Raji (cell line): ENCODE results near the gene MORN5.

Source experiments
- POLR2A ChIP-seq: IDR thresholded peaks from 2 replicates; pipeline ENCODE4 v1.6.1; 2011; ENCODE audit warnings: low read depth, low read length, control low read depth; ENCODE audit not compliant: insufficient read depth

Gene MORN5

DNA sequence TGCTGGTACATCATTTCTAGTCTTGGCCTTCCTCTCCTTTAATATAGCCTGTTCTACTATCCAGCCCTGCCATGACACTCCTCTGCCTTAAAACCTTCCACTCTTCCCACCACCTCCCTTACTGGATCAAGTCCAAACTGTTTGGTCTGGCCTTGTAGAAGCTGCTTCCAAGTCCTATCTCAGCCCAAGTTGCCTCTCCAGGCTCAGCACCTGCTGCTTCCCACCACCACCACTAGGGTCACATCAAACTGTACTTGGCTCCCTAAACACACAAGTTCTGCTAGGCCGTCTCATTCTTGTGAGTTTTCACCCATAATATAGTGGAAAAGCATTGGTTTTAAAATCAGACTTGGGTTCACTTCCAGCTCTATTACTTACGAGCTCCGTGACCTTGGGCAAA lies 1.5 kb upstream of the MORN5 start:
- TF ChIP-seq POLR2A: no peak

DNA sequence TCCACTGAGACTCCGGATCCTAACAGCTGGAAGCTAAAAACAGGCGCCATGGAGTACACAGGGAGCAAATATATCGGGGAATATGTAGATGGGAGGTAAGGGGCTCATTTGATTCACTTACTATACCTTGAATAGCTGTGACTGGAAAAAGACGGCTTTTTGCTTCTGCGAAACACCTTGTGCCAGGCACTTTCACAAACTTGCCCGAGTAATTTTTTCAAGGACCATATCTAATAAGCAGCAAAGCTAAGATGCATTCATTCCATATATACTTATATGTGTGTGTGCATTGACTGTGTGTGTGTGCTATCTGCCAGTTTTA lies 178 bp downstream of the MORN5 start:
- no peak for TF ChIP-seq POLR2A

DNA sequence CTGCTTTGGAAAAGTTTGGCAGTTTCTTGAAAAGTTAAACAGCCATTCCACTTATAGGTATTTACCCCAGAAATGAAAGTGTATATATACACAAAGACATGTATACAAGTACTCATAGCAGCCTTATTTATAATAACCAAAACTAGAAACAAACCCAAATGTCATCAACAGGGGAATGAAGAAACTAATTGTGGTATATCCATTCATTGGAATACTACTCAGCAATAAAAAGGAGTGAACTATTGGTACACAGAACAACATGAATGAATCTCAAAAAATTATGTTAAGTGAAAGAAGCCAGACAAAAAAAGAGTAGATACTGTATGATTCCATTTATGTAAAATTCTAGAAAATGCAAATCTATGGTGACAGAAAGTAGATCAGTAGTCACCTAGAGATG lies 2.7 kb downstream of the MORN5 start:
- no peak for TF ChIP-seq POLR2A

DNA sequence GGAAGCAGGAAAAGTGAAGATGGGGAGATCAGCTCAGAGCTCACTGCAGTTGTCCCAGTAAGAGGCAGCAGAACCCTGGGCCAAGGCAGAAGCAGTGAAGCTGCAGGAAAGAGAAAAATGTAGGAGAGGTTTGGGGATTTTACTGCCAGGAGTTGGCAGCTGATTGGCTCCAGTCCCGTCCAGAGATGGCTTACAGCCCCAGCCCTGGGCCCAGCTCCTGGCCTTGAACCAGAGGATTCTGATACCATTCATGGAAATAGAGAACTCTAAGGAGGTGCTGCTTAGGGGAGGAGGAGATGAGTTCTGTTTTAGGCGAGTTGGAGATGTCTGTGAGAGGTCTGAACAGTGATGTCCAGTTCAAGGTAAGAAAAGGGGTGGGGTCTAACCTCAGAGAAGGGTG lies 4.6 kb downstream of the MORN5 start:
- TF ChIP-seq POLR2A: no peak

DNA sequence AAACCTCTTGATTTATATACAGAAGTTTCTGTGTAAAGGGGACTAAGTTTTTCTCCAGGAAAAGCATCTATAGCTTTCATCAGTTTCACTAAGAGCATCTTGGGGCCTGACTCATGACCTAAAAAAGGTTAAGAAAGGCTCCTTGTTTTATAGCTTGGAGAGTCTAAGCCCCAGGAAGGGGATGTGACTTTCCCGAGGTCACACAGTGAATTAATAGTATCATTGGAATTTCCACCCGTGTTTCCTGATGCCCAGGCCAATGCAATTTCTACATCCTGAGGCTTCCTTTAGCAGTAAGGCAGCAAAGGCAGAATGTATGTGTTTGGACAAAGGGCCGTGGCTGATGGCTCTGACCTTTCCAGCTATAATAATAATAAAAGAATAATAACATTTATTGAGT lies 8.6 kb downstream of the MORN5 start:
- TF ChIP-seq POLR2A: no peak

GRCh38 chr9:122172131-122172530 lies 12.4 kb downstream of the MORN5 start:
- TF ChIP-seq POLR2A: no peak

- TF ChIP-seq POLR2A: no peak
Observed at GRCh38 chr9:122173670-122174069, 14.0 kb downstream of the MORN5 start.

DNA sequence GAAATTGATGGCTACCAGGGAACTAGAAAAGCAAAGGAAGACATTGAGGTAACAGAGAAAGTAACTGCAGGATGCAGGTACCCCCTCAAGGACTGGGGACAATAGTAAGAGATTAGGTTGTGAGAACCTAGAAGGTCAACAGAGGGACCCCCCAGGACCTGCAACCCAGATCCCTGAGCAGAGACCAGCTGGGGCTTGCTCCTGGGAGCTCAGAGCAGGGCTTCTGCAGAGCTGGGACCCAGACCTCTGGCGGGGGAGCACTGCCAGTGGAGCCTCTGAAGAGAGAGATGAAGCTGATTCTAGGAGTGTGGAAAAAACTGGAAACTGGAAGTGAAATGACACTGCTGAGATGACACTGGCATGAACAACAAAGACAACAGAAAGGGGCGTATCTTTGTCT lies 17.2 kb downstream of the MORN5 start:
- no peak for TF ChIP-seq POLR2A

- no peak for TF ChIP-seq POLR2A
Observed at GRCh38 chr9:122179054-122179689, 19.5 kb downstream of the MORN5 start.

DNA sequence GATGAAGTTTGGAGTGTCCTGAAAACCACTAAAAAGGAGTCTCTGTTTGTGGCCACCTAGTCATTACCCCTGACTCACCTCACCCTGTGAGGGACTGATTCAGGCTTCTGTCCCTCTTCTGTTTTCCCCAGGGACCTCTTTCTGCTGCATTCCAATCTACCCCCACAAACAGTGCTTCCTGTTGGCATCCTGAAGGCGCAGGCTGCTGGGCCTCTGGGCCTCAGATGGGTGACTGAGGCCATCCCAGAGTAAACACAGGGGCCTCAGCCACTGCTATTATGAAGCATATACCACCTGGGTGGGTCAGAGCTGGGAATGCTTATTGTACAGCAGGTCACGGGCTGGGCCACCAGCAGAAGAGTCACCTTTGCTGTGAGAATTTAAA lies 20.0 kb downstream of the MORN5 start:
- TF ChIP-seq POLR2A: no peak

GRCh38 chr9:122180633-122181032 lies 20.9 kb downstream of the MORN5 start:
- TF ChIP-seq POLR2A: no peak

DNA sequence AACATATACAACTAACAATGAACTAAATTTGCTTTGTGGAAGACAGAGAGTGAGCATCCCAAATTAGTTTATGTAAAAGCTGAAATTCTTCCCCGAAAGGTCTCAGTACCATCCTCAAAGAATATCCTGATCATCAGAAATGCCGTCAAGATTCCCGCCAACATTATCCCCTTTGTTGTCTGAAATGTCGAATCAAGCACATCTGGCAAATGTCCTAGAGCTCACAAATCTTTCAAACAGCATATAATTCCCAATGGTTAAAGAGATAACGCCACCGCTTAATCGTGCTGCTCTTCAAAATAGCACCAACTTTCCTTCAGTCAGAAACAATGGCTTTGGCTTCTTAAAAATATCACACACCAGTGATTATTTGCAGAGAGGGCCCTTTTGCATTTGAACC lies 23.8 kb downstream of the MORN5 start:
- no peak for TF ChIP-seq POLR2A

DNA sequence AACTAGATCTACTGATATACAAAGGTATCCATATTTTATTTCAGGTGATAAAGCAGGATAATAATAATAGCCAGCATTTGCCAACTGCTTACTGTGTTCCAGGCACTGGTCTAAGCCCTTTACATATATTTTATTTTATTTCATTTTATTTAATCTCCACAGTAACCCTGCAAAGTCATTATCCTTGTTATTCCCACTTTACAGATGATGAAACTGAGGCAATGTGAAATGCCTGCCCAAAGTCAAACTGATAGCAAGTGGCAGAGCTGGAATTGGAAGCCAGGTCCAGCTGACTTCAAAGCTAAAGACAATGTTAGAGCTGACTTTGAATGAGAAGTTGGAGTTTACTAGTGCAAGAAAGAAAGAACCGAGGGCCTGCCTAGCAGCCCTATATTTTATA lies 24.8 kb downstream of the MORN5 start:
- TF ChIP-seq POLR2A: no peak

- TF ChIP-seq POLR2A: no peak
Observed at GRCh38 chr9:122186301-122186700, 26.6 kb downstream of the MORN5 start.

DNA sequence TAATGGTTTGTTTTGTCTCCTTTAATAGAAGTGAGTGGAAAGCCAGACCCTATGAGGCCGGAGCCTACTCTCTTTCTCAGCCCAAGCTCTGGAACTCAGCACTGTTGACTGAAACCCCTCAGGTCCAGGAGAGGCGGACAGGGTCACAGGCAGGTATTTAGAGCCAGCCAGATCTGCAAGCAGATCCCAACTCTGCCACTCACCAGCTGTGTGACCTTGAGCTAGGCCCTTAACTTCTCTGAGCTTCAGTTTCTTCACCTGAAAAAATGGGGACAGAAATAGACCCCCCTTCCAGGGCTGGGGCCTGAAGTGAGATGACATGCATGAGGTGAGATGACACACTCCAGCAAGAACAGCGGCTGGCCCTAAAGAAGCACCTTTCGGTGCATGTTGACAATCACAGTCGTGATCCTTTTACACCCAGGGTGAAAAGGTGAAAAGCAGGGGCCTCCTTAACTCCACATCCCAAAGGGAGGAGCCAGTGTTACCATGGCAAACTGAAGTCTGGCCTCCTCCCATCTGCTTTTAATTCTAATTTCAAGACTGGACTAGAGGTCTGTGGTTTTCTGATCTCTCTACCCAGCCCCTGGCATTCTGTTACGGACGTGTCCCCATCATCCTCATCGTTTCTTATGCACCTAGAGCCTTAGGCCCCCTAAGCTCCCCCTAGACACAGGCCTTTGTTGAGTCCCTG lies 27.2 kb downstream of the MORN5 start:
- TF ChIP-seq POLR2A: no peak

DNA sequence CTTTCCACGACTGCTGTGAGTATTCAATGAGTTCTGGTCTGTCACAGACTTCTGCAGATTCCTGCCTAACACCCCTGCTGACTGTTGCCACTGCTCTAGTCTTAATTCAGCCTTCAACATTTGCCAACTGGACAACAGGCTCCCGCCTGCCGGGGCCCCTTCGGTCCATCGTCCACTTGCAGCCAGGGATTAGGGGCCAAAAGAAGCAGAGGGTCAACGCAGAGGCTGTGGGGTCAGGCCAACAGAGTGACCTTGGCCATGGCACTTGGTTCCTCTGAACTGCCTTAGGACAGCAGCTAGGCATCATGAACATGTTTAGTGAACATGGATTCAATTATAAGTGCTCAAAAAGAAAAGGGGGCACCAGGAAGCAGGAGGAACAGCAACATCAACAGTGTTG lies 28.7 kb downstream of the MORN5 start:
- TF ChIP-seq POLR2A: no peak
